IPS-18a (cell line): ENCODE results near the gene DOK6.

Experiments
- H3K27ac ChIP-seq: one replicate; pipeline ENCODE4 v1.5.1; 2013; ENCODE audit warnings: low read length
- H3K27me3 ChIP-seq: one replicate; pipeline ENCODE4 v1.6.1; 2013; ENCODE audit warnings: mild to moderate bottlenecking, low read length; ENCODE audit not compliant: control insufficient read depth, insufficient read depth
- H3K36me3 ChIP-seq: one replicate; pipeline ENCODE4 v1.6.1; 2013; ENCODE audit warnings: low read depth, low read length; ENCODE audit not compliant: control insufficient read depth
- H3K4me1 ChIP-seq: one replicate; pipeline ENCODE4 v1.6.1; 2013; ENCODE audit warnings: low read depth, low read length; ENCODE audit not compliant: control insufficient read depth
- H3K4me3 ChIP-seq: one replicate; pipeline ENCODE4 v1.5.1; 2013; ENCODE audit warnings: low read length
- H3K9ac ChIP-seq: one replicate; pipeline ENCODE4 v1.6.1; 2013; ENCODE audit warnings: mild to moderate bottlenecking, low read length, moderate library complexity
- H3K9me3 ChIP-seq: one replicate; pipeline ENCODE4 v1.6.1; 2013; ENCODE audit warnings: low read depth, low read length; ENCODE audit not compliant: control insufficient read depth

DOK6 gene

GRCh38 chr18:69590150-69590549 lies 189.5 kb downstream of the DOK6 start:
- H3K9me3 ChIP-seq = no peaks in the 10 kb centered on the region
- H3K9ac ChIP-seq = no peak overlapping the region
- H3K4me1 ChIP-seq = no peaks in the 10 kb centered on the region
- H3K36me3 ChIP-seq = no peaks in the 10 kb centered on the region
- H3K4me3 ChIP-seq = no peak overlapping the region
- no peak overlapping the region for H3K27ac ChIP-seq
- H3K27me3 ChIP-seq = no peaks in the 10 kb centered on the region

- Histone ChIP-seq H3K4me1 (no peaks in the 10 kb centered on the region), H3K27ac (no peak overlapping the region), H3K27me3 (no peaks in the 10 kb centered on the region), H3K36me3 (no peaks in the 10 kb centered on the region), H3K9ac (no peak overlapping the region), H3K9me3 (no peaks in the 10 kb centered on the region), H3K4me3 (no peak overlapping the region)
Observed at GRCh38 chr18:69596345-69596744, 195.7 kb downstream of the DOK6 start.

- Histone ChIP-seq H3K9ac (no peak overlapping the region), H3K4me3 (no peak overlapping the region), H3K27ac (no peak overlapping the region), H3K27me3 (no peaks in the 10 kb centered on the region), H3K4me1 (no peaks in the 10 kb centered on the region), H3K9me3 (no peaks in the 10 kb centered on the region), H3K36me3 (no peaks in the 10 kb centered on the region)
Observed at GRCh38 chr18:69597561-69597960, 196.9 kb downstream of the DOK6 start.

GRCh38 chr18:69599377-69599776 lies 198.7 kb downstream of the DOK6 start:
- no peak overlapping the region for H3K4me3 ChIP-seq
- no peak overlapping the region for H3K27ac ChIP-seq
- no peaks in the 10 kb centered on the region for H3K27me3 ChIP-seq
- H3K36me3 ChIP-seq = no peaks in the 10 kb centered on the region
- no peak overlapping the region for H3K9ac ChIP-seq
- no peaks in the 10 kb centered on the region for H3K4me1 ChIP-seq
- H3K9me3 ChIP-seq = no peaks in the 10 kb centered on the region

GRCh38 chr18:69612242-69612641 lies 211.6 kb downstream of the DOK6 start:
- H3K4me1 ChIP-seq = no peaks in the 10 kb centered on the region
- H3K36me3 ChIP-seq = no peaks in the 10 kb centered on the region
- no peak overlapping the region for H3K9ac ChIP-seq
- H3K27ac ChIP-seq = no peak overlapping the region
- H3K4me3 ChIP-seq = no peak overlapping the region
- H3K27me3 ChIP-seq = no peaks in the 10 kb centered on the region
- no peaks in the 10 kb centered on the region for H3K9me3 ChIP-seq

- no peak overlapping the region for H3K4me3 ChIP-seq
- H3K9ac ChIP-seq = no peak overlapping the region
- no peak overlapping the region for H3K27ac ChIP-seq
- no peaks in the 10 kb centered on the region for H3K9me3 ChIP-seq
- no peaks in the 10 kb centered on the region for H3K4me1 ChIP-seq
- no peaks in the 10 kb centered on the region for H3K27me3 ChIP-seq
- H3K36me3 ChIP-seq = no peaks in the 10 kb centered on the region
Observed at GRCh38 chr18:69616114-69616513, 215.4 kb downstream of the DOK6 start.

- no peaks in the 10 kb centered on the region for H3K27me3 ChIP-seq
- no peak overlapping the region for H3K27ac ChIP-seq
- H3K9me3 ChIP-seq = no peaks in the 10 kb centered on the region
- no peaks in the 10 kb centered on the region for H3K36me3 ChIP-seq
- no peak overlapping the region for H3K9ac ChIP-seq
- no peaks in the 10 kb centered on the region for H3K4me1 ChIP-seq
- no peak overlapping the region for H3K4me3 ChIP-seq
Observed at GRCh38 chr18:69617408-69617807, 216.7 kb downstream of the DOK6 start.

GRCh38 chr18:69617888-69618287 lies 217.2 kb downstream of the DOK6 start:
- no peaks in the 10 kb centered on the region for H3K4me1 ChIP-seq
- no peaks in the 10 kb centered on the region for H3K36me3 ChIP-seq
- no peaks in the 10 kb centered on the region for H3K9me3 ChIP-seq
- no peaks in the 10 kb centered on the region for H3K27me3 ChIP-seq
- no peak overlapping the region for H3K9ac ChIP-seq
- no peak overlapping the region for H3K27ac ChIP-seq
- no peak overlapping the region for H3K4me3 ChIP-seq

GRCh38 chr18:69622184-69622583 lies 221.5 kb downstream of the DOK6 start:
- no peaks in the 10 kb centered on the region for H3K27me3 ChIP-seq
- no peak overlapping the region for H3K9ac ChIP-seq

GRCh38 chr18:69622961-69623360 lies 222.3 kb downstream of the DOK6 start:
- Histone ChIP-seq H3K9ac (no peak overlapping the region), H3K4me1 (no peaks in the 10 kb centered on the region), H3K27me3 (no peaks in the 10 kb centered on the region), H3K27ac (no peak overlapping the region), H3K9me3 (no peaks in the 10 kb centered on the region), H3K4me3 (no peak overlapping the region), H3K36me3 (no peaks in the 10 kb centered on the region)

More at GRCh38 chr18:69622184-69622583, 221.5 kb downstream of the DOK6 start:
- no peaks in the 10 kb centered on the region for H3K36me3 ChIP-seq
- no peak overlapping the region for H3K27ac ChIP-seq
- no peaks in the 10 kb centered on the region for H3K4me1 ChIP-seq
- no peak overlapping the region for H3K4me3 ChIP-seq
- H3K9me3 ChIP-seq = no peaks in the 10 kb centered on the region

- Histone ChIP-seq H3K4me3 (no peak overlapping the region), H3K9me3 (no peaks in the 10 kb centered on the region), H3K4me1 (no peaks in the 10 kb centered on the region), H3K27me3 (no peaks in the 10 kb centered on the region), H3K9ac (no peak overlapping the region), H3K27ac (no peak overlapping the region), H3K36me3 (no peaks in the 10 kb centered on the region)
Observed at GRCh38 chr18:69626171-69626570, 225.5 kb downstream of the DOK6 start.

- Histone ChIP-seq H3K27me3 (no peaks in the 10 kb centered on the region), H3K9ac (no peak overlapping the region), H3K36me3 (no peaks in the 10 kb centered on the region), H3K27ac (no peak overlapping the region), H3K4me3 (no peak overlapping the region), H3K4me1 (no peaks in the 10 kb centered on the region), H3K9me3 (no peaks in the 10 kb centered on the region)
Observed at GRCh38 chr18:69626643-69627242, 226.1 kb downstream of the DOK6 start.
